Left lung (tissue), 10 donors: ENCODE results near the gene CBX7. TPM values are rescaled to one million over a fixed set of nuclear protein-coding genes. Genes with fewer than 3 reads are reported as not detected.

Experiments
- ATAC-seq: fragments of 200-7000 bp; cut with Tn5 transposase; one replicate; pipeline ENCODE4 v1.9.1; 2020; ENCODE audit warnings: moderate library complexity
- DNase-seq, 4 donors: peaks; one replicate each; pipeline ENCODE4 v3.0.0-alpha.2; 2013 to 2020
- H3K27ac ChIP-seq, 2 donors: fragments of 200-600 bp; sonication (generic) in 1 of 2; one replicate each; pipeline versions ENCODE4 v1.5.0 to v1.8.0; 2020 to 2021
- H3K27me3 ChIP-seq, 2 donors: fragments of 200-600 bp; sonication (generic) in 1 of 2; one replicate each; pipeline versions ENCODE4 v1.5.0 to v1.8.0; 2020 to 2021
- H3K36me3 ChIP-seq, 2 donors: fragments of 200-600 bp; sonication (generic) in 1 of 2; one replicate each; pipeline versions ENCODE4 v1.5.0 to v1.8.0; 2020 to 2021
- H3K4me1 ChIP-seq, 2 donors: fragments of 200-600 bp; one replicate each; pipeline ENCODE4 v1.8.0; 2021
- H3K4me3 ChIP-seq, 2 donors: fragments of 200-600 bp; sonication (generic) in 1 of 2; one replicate each; pipeline versions ENCODE4 v1.5.0 to v1.8.0; 2020 to 2021; ENCODE audit warnings: mild to moderate bottlenecking in 1 of 2
- H3K9me3 ChIP-seq, 2 donors: fragments of 200-600 bp; sonication (generic) in 1 of 2; one replicate each; pipeline versions ENCODE4 v1.5.0 to v1.8.0; 2020 to 2021
- CTCF ChIP-seq, 2 donors: fragments of 200-600 bp; sonication (generic) in 1 of 2; IDR thresholded peaks; one replicate each; pipeline versions ENCODE4 v1.5.0 to v1.8.0; 2021; ENCODE audit warnings: antibody characterized with exemption in 2 of 2
- intact Hi-C, 2 donors: fragments of 100-400 bp; cut with DNase I; formaldehyde crosslinking; loops; one replicate each; pipeline versions ENCODE4 v1.11.2 to v1.14.2; 2022
- polyA plus RNA-seq, 6 donors: library from polyadenylated mRNA; unstranded; fragments of 120-200 nt; gene quantifications; one replicate each; pipeline ENCODE4 v1.2.1, GENCODE V29; 2013; ENCODE audit not compliant: insufficient read length in 6 of 6
- total RNA-seq, 2 donors: library from RNA; stranded (reverse); fragmentation: NEBNext Ultra II Directional; extraction: Animal tissue kit (Norgen Biotek cat#: 25700); gene quantifications; one replicate each; pipeline ENCODE4 v1.2.1, GENCODE V29; 2021
- donor health status: DM: no; HTN: yes; CAD: no.
- donor health status: DM: no; HTN: no; CAD: no.

The CBX7 gene
- total and polyA plus RNA-seq, 8 donors: 7.4 to 17.7 (median 8.8) TPM

GRCh38 chr22:39146256-39147101 is 6.0 kb downstream of the CBX7 start:
- intact Hi-C loops: no loop called here
- DNase-seq (peak in 1 of 4 donors; percentile 47), ATAC-seq (no peak)
- Histone ChIP-seq H3K4me1 (peaks cover 11 to 48% of the 10 kb centered on the region in 2 donors), H3K36me3 (no peaks in the 10 kb centered on the region), H3K4me3 (peak overlapping the region; percentile 60 to 99), H3K27ac (peak overlapping the region; percentile 87 to 88), H3K9me3 (no peaks in the 10 kb centered on the region), H3K27me3 (no peaks in the 10 kb centered on the region)
- TF ChIP-seq CTCF (IDR thresholded peaks at IDR 0.05): no peak

- Histone ChIP-seq H3K4me3 (peak overlapping the region; percentile 60 to 99), H3K36me3 (no peaks in the 10 kb centered on the region), H3K9me3 (no peaks in the 10 kb centered on the region), H3K27ac (peak overlapping the region; percentile 50 to 87), H3K4me1 (peaks cover 11 to 36% of the 10 kb centered on the region in 2 donors), H3K27me3 (no peaks in the 10 kb centered on the region)
- intact Hi-C loops: no loop called here
- peak; percentile 45 for ATAC-seq
- peak in 3 of 4 donors; percentile 47 to 83 (median 53) for DNase-seq
- no peak for TF ChIP-seq CTCF (IDR thresholded peaks at IDR 0.05)
These were observed 8.2 kb downstream of the CBX7 start for GRCh38 chr22:39144101-39144767.

- DNase-seq (peak in 1 of 4 donors; percentile 39), ATAC-seq (no peak)
- TF ChIP-seq CTCF (IDR thresholded peaks at IDR 0.05): no peak
- H3K9me3 ChIP-seq: no peaks in the 10 kb centered on the region
- H3K4me3 ChIP-seq: no peak overlapping the region
- H3K27me3 ChIP-seq: no peaks in the 10 kb centered on the region
- H3K36me3 ChIP-seq: no peaks in the 10 kb centered on the region
- peaks cover 3 to 22% of the 10 kb centered on the region in 2 donors for H3K4me1 ChIP-seq
- intact Hi-C loops: no loop called here
- H3K27ac ChIP-seq: no peak overlapping the region
These were observed 10.3 kb downstream of the CBX7 start for GRCh38 chr22:39142088-39142680.

- Histone ChIP-seq H3K4me3 (no peak overlapping the region), H3K27ac (no peak overlapping the region), H3K9me3 (no peaks in the 10 kb centered on the region), H3K4me1 (peaks cover 0 to 10% of the 10 kb centered on the region in 2 donors), H3K36me3 (no peaks in the 10 kb centered on the region), H3K27me3 (no peaks in the 10 kb centered on the region)
- intact Hi-C loops: no loop called here
- no peak for DNase-seq
- TF ChIP-seq CTCF (IDR thresholded peaks at IDR 0.05): no peak
- no peak for ATAC-seq
These were observed 12.5 kb downstream of the CBX7 start for GRCh38 chr22:39139933-39140332.
